B cell (primary cell): ENCODE measurements around the gene CITED4. TPM values are rescaled to one million over a fixed set of nuclear protein-coding genes. Genes with fewer than 3 reads are reported as not detected.

Experiments
- ATAC-seq: fragments of 200-7000 bp; cut with Tn5 transposase; one replicate; pipeline ENCODE4 v1.10.0; 2021; ENCODE audit warnings: low read depth, mild to moderate bottlenecking, moderate number of reproducible peaks, moderate library complexity
- CTCF ChIA-PET: fragments of 350-600 bp; sonication (Branson Sonifier 250); formaldehyde crosslinking; loops from one replicate; lab custom pipeline; 2021; ENCODE audit warnings: antibody characterized with exemption, inconsistent platforms; lab: Charles Lee
- POLR2A ChIA-PET: fragments of 350-600 bp; sonication (Branson Sonifier 250); formaldehyde crosslinking; loops from one replicate; lab custom pipeline; 2021; ENCODE audit warnings: antibody characterized with exemption; lab: Charles Lee
- DNase-seq: peaks from one replicate; pipeline ENCODE4 v3.0.0; 2013
- H2AFZ ChIP-seq: 2 replicates; pipeline ENCODE4 v1.6.1; 2012; ENCODE audit warnings: mild to moderate bottlenecking, low read depth, low read length; ENCODE audit not compliant: insufficient read depth, poor library complexity, severe bottlenecking
- H3K27ac ChIP-seq, 2 donors: 1 replicate in 1 of 2; 2 replicates in 1 of 2; pipeline ENCODE4 v1.5.1; 2012 to 2013; ENCODE audit warnings: low read length in 2 of 2, mild to moderate bottlenecking in 2 of 2, moderate library complexity in 1 of 2
- H3K27me3 ChIP-seq, 4 experiments: fragments of 200-600 bp in 1 of 4; sonication (generic) in 1 of 4; replicated peaks in 1 of 4; 1 replicate in 2 of 4; 2 replicates in 2 of 4; pipeline versions ENCODE4 v1.6.1 to v1.7.0; 2013 to 2016; ENCODE audit warnings: low read length in 3 of 4, mild to moderate bottlenecking in 2 of 4, mixed read lengths in 1 of 4, moderate library complexity in 1 of 4; ENCODE audit not compliant: insufficient read depth in 4 of 4, control insufficient read depth in 3 of 4; ENCODE audit errors: control extremely low read depth in 1 of 4
- H3K36me3 ChIP-seq, 2 experiments: replicated peaks in 1 of 2; 1 replicate in 1 of 2; 2 replicates in 1 of 2; pipeline versions ENCODE4 v1.6.1 to v1.7.1; 2013; ENCODE audit warnings: low read length in 1 of 2; ENCODE audit not compliant: insufficient read depth in 2 of 2, control insufficient read depth in 1 of 2; ENCODE audit errors: control extremely low read depth in 1 of 2, extremely low read depth in 1 of 2
- H3K4me1 ChIP-seq, 2 donors: fragments of 200-600 bp in 1 of 2; sonication (generic) in 1 of 2; 1 replicate in 1 of 2; 2 replicates in 1 of 2; pipeline versions ENCODE4 v1.5.1 to v1.6.1; 2013 to 2017; ENCODE audit warnings: low read length in 2 of 2; ENCODE audit not compliant: control insufficient read depth in 2 of 2, insufficient read depth in 2 of 2
- H3K4me2 ChIP-seq: replicated peaks from 2 replicates; pipeline ENCODE3; 2012; ENCODE audit warnings: mild to moderate bottlenecking, low read depth, low read length; ENCODE audit not compliant: poor library complexity, severe bottlenecking
- H3K4me3 ChIP-seq, 5 experiments: fragments of 200-600 bp in 1 of 5; sonication (generic) in 1 of 5; 1 replicate in 3 of 5; 2 replicates in 2 of 5; pipeline versions ENCODE4 v1.5.1 to v1.7.0; 2011 to 2016; ENCODE audit warnings: low read length in 4 of 5, mild to moderate bottlenecking in 4 of 5, low read depth in 2 of 5, control low read depth in 1 of 5, moderate library complexity in 1 of 5; ENCODE audit not compliant: insufficient read depth in 1 of 5; ENCODE audit errors: control extremely low read depth in 1 of 5, extremely low read depth in 1 of 5
- H3K79me2 ChIP-seq: fragments of 200-600 bp; sonication (generic); one replicate; pipeline ENCODE4 v1.6.0; 2016; ENCODE audit warnings: low read length; ENCODE audit not compliant: control insufficient read depth, insufficient read depth
- H3K9ac ChIP-seq: fragments of 200-600 bp; sonication (generic); 2 replicates; pipeline ENCODE4 v1.6.1; 2017; ENCODE audit warnings: mild to moderate bottlenecking, low read length, moderate library complexity
- H3K9me3 ChIP-seq, 3 donors: one replicate each; pipeline versions ENCODE4 v1.6.1 to v1.7.1; 2013; ENCODE audit warnings: low read length in 2 of 3; ENCODE audit not compliant: control insufficient read depth in 2 of 3, insufficient read depth in 1 of 3; ENCODE audit errors: control extremely low read depth in 1 of 3
- H4K20me1 ChIP-seq: 2 replicates; pipeline ENCODE4 v1.6.0; 2012; ENCODE audit warnings: mild to moderate bottlenecking, low read length; ENCODE audit not compliant: insufficient read depth, control insufficient read depth, poor library complexity, severe bottlenecking
- H3K27ac Mint-ChIP-seq: one replicate; pipeline ENCODE4 v1.8.0; 2021; ENCODE audit warnings: mixed read lengths
- H3K27me3 Mint-ChIP-seq: one replicate; pipeline ENCODE4 v1.8.0; 2021; ENCODE audit warnings: mixed read lengths
- H3K4me1 Mint-ChIP-seq: one replicate; pipeline ENCODE4 v1.8.0; 2021; ENCODE audit warnings: mixed read lengths
- H3K4me3 Mint-ChIP-seq: one replicate; pipeline ENCODE4 v1.8.0; 2021; ENCODE audit warnings: mixed read lengths
- H3K9me3 Mint-ChIP-seq: one replicate; pipeline ENCODE4 v1.8.0; 2022; ENCODE audit warnings: mixed read lengths; ENCODE audit not compliant: insufficient read depth
- CTCF ChIP-seq: fragments of 200-600 bp; IDR thresholded peaks from one replicate; pipeline ENCODE4 v1.8.0; 2022; ENCODE audit warnings: antibody characterized with exemption, mild to moderate bottlenecking
- EZH2 ChIP-seq: IDR thresholded peaks from 2 replicates; pipeline ENCODE4 v1.6.1; 2012; ENCODE audit warnings: borderline replicate concordance, low read depth, mild to moderate bottlenecking, moderate library complexity, low read length; ENCODE audit not compliant: insufficient read depth, poor library complexity, severe bottlenecking
- WGBS: methylation state at CpG from one replicate; pipeline ENCODE4 v1.1.5; 2013; ENCODE audit warnings: missing lambda C conversion rate; ENCODE audit not compliant: insufficient coverage; 5-methylcytosine and 5-hydroxymethylcytosine counted together
- intact Hi-C: fragments of 100-400 bp; cut with micrococcal nuclease; formaldehyde crosslinking; loops from one replicate; pipeline ENCODE4 v1.10.0; 2022
- polyA plus RNA-seq: library from polyadenylated mRNA; depleted of rRNA; stranded (reverse); fragments of >200 nt; gene quantifications from 2 replicates; pipeline ENCODE4 v1.2.3, GENCODE V29; 2012
- total RNA-seq, 2 donors: library from RNA; stranded (reverse); fragments of 120-200 nt in 1 of 2; gene quantifications; 1 replicate in 1 of 2; 2 replicates in 1 of 2; pipeline versions ENCODE4 v1.2.3 to v1.2.4, GENCODE V29; 2013 to 2022

CITED4 gene
- total and polyA plus RNA-seq, 2 donors (not counting 1 experiment from before 2014, with no cell fraction given), result 3.2 to 5.6 TPM

GRCh38 chr1:40878906-40879305 lies 16.7 kb upstream of the CITED4 start:
- Histone ChIP-seq H3K27ac (no peak overlapping the region), H3K27me3 (peaks cover 0 to 28% (median 5%) of the 10 kb centered on the region in 4 experiments), H3K9ac (no peak overlapping the region), H3K4me2 (no peak overlapping the region), H4K20me1 (no peaks in the 10 kb centered on the region), H3K9me3 (peaks cover 0 to 8% (median 8%) of the 10 kb centered on the region in 3 donors), H3K36me3 (no peaks in the 10 kb centered on the region), H3K79me2 (no peaks in the 10 kb centered on the region), H2AFZ (no peak overlapping the region), H3K4me3 (no peak overlapping the region), H3K4me1 (no peaks in the 10 kb centered on the region)
- POLR2A ChIA-PET, result no interaction called here
- DNase-seq (no peak), ATAC-seq (no peak)
- 100% methylated on average over 2 of the region's 2 CpGs for WGBS
- H3K9me3 Mint-ChIP-seq, result peaks cover 4% of the 10 kb centered on the region
- H3K27ac Mint-ChIP-seq, result no peak overlapping the region
- TF ChIP-seq EZH2 (no peak), CTCF (no peak)
- no peak overlapping the region for H3K4me3 Mint-ChIP-seq
- peaks cover 22% of the 10 kb centered on the region for H3K27me3 Mint-ChIP-seq
- intact Hi-C loops, result no loop called here
- peaks cover 2% of the 10 kb centered on the region for H3K4me1 Mint-ChIP-seq
- CTCF ChIA-PET, result no interaction called here

GRCh38 chr1:40877698-40878097 lies 15.5 kb upstream of the CITED4 start:
- TF ChIP-seq EZH2, result no peak
- TF ChIP-seq CTCF, result no peak
- H3K4me3 Mint-ChIP-seq, result no peak overlapping the region
- Histone ChIP-seq H3K36me3 (no peaks in the 10 kb centered on the region), H3K9ac (no peak overlapping the region), H4K20me1 (no peaks in the 10 kb centered on the region), H3K9me3 (peaks cover 0 to 6% (median under 1%) of the 10 kb centered on the region in 3 donors), H3K4me1 (no peaks in the 10 kb centered on the region), H2AFZ (no peak overlapping the region), H3K79me2 (no peaks in the 10 kb centered on the region), H3K27ac (no peak overlapping the region), H3K4me3 (no peak overlapping the region), H3K27me3 (peaks cover 0 to 23% (median 2%) of the 10 kb centered on the region in 4 experiments), H3K4me2 (no peak overlapping the region)
- H3K27me3 Mint-ChIP-seq, result peaks cover 26% of the 10 kb centered on the region
- CTCF ChIA-PET, result no interaction called here
- intact Hi-C loops, result no loop called here
- DNase-seq (no peak), ATAC-seq (no peak)
- 20% methylated on average over 3 of the region's 4 CpGs for WGBS
- H3K27ac Mint-ChIP-seq, result no peak overlapping the region
- peaks cover 2% of the 10 kb centered on the region for H3K9me3 Mint-ChIP-seq
- H3K4me1 Mint-ChIP-seq, result no peaks in the 10 kb centered on the region
- POLR2A ChIA-PET, result no interaction called here
